Activated naive CD4-positive, alpha-beta T cell treated with anti-CD3 and anti-CD28 coated beads, Interleukin-2, amount 10 ng/mL, durations not matched to agents 7 days and 5 days (primary cell): Measurements from ENCODE around the gene EHD2.
A peak's percentile ranks its signal among the peaks of the same experiment; 100 is the strongest.
"Not testable (repeated sequence)": the region's sequence is repeated elsewhere in the genome, so short reads cannot be mapped to it uniquely, and the experiment has no call there.

ENCODE experiments used
- CTCF ChIA-PET: fragments of 350-600 bp; sonication (Branson Sonifier 250); formaldehyde crosslinking; loops from one replicate; lab custom pipeline; 2021; ENCODE audit warnings: antibody characterized with exemption; lab: Charles Lee
- DNase-seq: peaks from one replicate; pipeline ENCODE4 v3.0.0-alpha.2; 2020
- H3K27ac Mint-ChIP-seq: one replicate; pipeline ENCODE4 v1.8.0; 2021; ENCODE audit warnings: mild to moderate bottlenecking, moderate library complexity, mixed read lengths
- H3K27me3 Mint-ChIP-seq: one replicate; pipeline ENCODE4 v1.8.0; 2021; ENCODE audit warnings: mild to moderate bottlenecking, mixed read lengths
- H3K36me3 Mint-ChIP-seq: one replicate; pipeline ENCODE4 v1.8.0; 2021; ENCODE audit warnings: mixed read lengths
- H3K4me1 Mint-ChIP-seq: one replicate; pipeline ENCODE4 v1.8.0; 2021; ENCODE audit warnings: mixed read lengths
- H3K4me3 Mint-ChIP-seq: one replicate; pipeline ENCODE4 v1.8.0; 2021; ENCODE audit warnings: mild to moderate bottlenecking, moderate library complexity, mixed read lengths
- H3K9me3 Mint-ChIP-seq: one replicate; pipeline ENCODE4 v1.8.0; 2021; ENCODE audit warnings: mixed read lengths

EHD2 gene

GRCh38 chr19:47755065-47755761 is 42.0 kb downstream of the EHD2 start:
- Mint-ChIP-seq H3K4me1 (peaks cover 24% of the 10 kb centered on the region), H3K4me3 (no peak overlapping the region), H3K27ac (no peak overlapping the region), H3K9me3 (no peaks in the 10 kb centered on the region), H3K27me3 (no peaks in the 10 kb centered on the region), H3K36me3 (peaks cover 46% of the 10 kb centered on the region)
- DNase-seq = no peak
- CTCF ChIA-PET = no interaction called here

GRCh38 chr19:47755762-47756626 is 42.8 kb downstream of the EHD2 start:
- Mint-ChIP-seq H3K27me3 (no peaks in the 10 kb centered on the region), H3K9me3 (no peaks in the 10 kb centered on the region), H3K4me1 (peaks cover 19% of the 10 kb centered on the region), H3K27ac (no peak overlapping the region), H3K36me3 (peaks cover 48% of the 10 kb centered on the region), H3K4me3 (no peak overlapping the region)
- CTCF ChIA-PET = interaction anchor here (1.2 kb wide), 1 partner anchor 12 kb away, joined by 4 read pairs; no protein-coding TSS in a partner anchor
- no peak for DNase-seq

- no peak overlapping the region for H3K27ac Mint-ChIP-seq
- no peaks in the 10 kb centered on the region for H3K9me3 Mint-ChIP-seq
- H3K4me3 Mint-ChIP-seq = no peak overlapping the region
- peaks cover 45% of the 10 kb centered on the region for H3K36me3 Mint-ChIP-seq
- CTCF ChIA-PET = interaction anchor here (1.2 kb wide), 1 partner anchor 11 kb away, joined by 4 read pairs; no protein-coding TSS in a partner anchor
- no peaks in the 10 kb centered on the region for H3K27me3 Mint-ChIP-seq
- peaks cover 18% of the 10 kb centered on the region for H3K4me1 Mint-ChIP-seq
- DNase-seq = no peak
Measured at GRCh38 chr19:47756627-47756929, 43.4 kb downstream of the EHD2 start.

DNA sequence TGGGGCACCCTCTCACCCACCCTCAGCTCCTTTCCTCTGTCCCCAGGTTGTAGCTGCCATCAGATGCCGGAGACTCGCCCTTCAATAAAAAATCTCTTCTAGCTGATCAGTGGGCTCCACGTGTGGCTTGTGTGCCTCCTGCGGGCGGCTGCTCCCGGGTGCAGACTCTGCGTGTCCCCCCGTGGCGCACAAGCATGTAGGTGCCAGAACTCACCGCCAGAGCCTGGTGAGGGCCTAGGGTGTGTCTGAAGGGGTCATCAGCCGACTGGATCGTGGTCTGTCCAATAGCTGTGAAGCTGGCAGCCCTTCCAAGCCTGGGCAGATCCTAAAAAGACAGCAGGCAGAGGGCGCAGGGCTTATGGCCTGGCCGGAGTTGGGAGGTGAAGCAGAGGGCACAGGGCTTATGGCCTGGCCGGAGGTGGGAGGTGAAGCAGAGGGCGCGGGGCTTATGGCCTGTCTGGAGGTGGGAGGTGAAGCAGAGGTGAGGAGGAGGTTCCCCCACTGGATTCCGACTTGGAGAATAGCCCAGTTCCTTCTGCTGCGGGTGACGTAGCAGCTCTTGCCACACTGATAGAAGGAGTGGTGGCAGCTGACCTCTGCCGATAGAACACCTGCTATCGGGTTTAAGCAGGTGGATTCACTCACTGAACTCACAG is 43.9 kb downstream of the EHD2 start:
- H3K9me3 Mint-ChIP-seq = no peaks in the 10 kb centered on the region
- no peaks in the 10 kb centered on the region for H3K27me3 Mint-ChIP-seq
- peaks cover 16% of the 10 kb centered on the region for H3K4me1 Mint-ChIP-seq
- H3K27ac Mint-ChIP-seq = peak overlapping the region; percentile 62
- no peak for DNase-seq
- no peak overlapping the region for H3K4me3 Mint-ChIP-seq
- CTCF ChIA-PET = interaction anchor here (1.2 kb wide), 1 partner anchor 10 kb away, joined by 4 read pairs; no protein-coding TSS in a partner anchor
- peaks cover 42% of the 10 kb centered on the region for H3K36me3 Mint-ChIP-seq

DNA sequence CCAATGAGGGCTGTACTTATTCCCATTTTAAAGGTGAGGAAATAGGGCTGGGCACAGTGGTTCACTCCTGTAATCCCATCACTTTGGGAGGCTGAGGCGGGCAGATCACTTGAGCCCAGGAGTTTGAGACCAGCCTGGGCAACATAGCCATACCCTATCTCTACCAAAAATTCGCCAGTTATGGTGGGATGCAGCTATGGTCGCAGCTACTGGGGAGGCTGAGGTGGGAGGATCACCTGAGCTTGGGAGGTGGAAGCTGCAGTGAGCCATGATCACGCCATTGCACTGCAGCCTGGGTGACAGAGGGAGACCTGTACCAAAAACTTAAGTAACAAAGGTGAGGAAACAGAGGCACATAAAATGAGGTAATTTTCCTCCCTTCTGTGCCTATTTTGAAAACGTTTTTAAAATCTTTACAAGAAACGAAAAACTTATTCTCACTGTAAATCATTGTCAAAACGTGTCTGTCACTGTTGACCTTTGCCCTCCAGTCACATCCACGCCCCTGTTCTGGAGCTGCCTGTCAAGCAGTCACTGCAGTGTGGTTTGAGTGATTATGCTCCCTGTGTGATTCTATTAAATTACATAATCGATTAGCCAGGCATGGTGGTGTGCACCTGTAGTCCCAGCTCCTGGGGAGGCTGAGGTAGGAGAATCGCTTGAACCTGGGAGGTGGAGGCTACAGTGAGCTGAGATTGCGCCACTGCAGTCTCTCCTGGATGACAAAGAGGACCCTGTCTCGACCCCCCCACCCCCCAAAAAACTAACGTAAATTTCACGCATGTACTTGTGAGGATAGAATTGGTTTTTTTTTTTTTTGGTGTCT is 44.6 kb downstream of the EHD2 start:
- Mint-ChIP-seq H3K27ac (peak overlapping the region; percentile 19), H3K27me3 (no peaks in the 10 kb centered on the region), H3K9me3 (no peaks in the 10 kb centered on the region), H3K36me3 (peaks cover 39% of the 10 kb centered on the region), H3K4me1 (peaks cover 9% of the 10 kb centered on the region), H3K4me3 (no peak overlapping the region)
- CTCF ChIA-PET = interaction anchor here (1.1 kb wide), 1 partner anchor 51 kb away, joined by 3 read pairs; no protein-coding TSS in a partner anchor
- no peak for DNase-seq

- H3K4me3 Mint-ChIP-seq = no peak overlapping the region
Measured at GRCh38 chr19:47758443-47758804, 45.2 kb downstream of the EHD2 start.

GRCh38 chr19:47760632-47760999 is 47.4 kb downstream of the EHD2 start:
- CTCF ChIA-PET = no interaction called here
- Mint-ChIP-seq H3K9me3 (no peaks in the 10 kb centered on the region), H3K4me1 (peaks cover 2% of the 10 kb centered on the region), H3K27ac (no peak overlapping the region), H3K4me3 (no peak overlapping the region), H3K36me3 (peaks cover 26% of the 10 kb centered on the region), H3K27me3 (no peaks in the 10 kb centered on the region)
- no peak for DNase-seq

More at GRCh38 chr19:47758443-47758804, 45.2 kb downstream of the EHD2 start:
- Mint-ChIP-seq H3K36me3 (peaks cover 33% of the 10 kb centered on the region), H3K27ac (peak overlapping the region; percentile 49), H3K27me3 (no peaks in the 10 kb centered on the region), H3K9me3 (no peaks in the 10 kb centered on the region), H3K4me1 (peaks cover 3% of the 10 kb centered on the region)
- CTCF ChIA-PET = interaction anchor here (1.1 kb wide), 1 partner anchor 51 kb away, joined by 3 read pairs; no protein-coding TSS in a partner anchor
- no peak for DNase-seq

- no peaks in the 10 kb centered on the region for H3K9me3 Mint-ChIP-seq
- CTCF ChIA-PET = no interaction called here
- H3K4me3 Mint-ChIP-seq = no peak overlapping the region
- peaks cover 2% of the 10 kb centered on the region for H3K4me1 Mint-ChIP-seq
- H3K27ac Mint-ChIP-seq = no peak overlapping the region
- DNase-seq = no peak
- H3K27me3 Mint-ChIP-seq = peaks cover 6% of the 10 kb centered on the region
- peaks cover 23% of the 10 kb centered on the region for H3K36me3 Mint-ChIP-seq
Measured at GRCh38 chr19:47761566-47761965, 48.3 kb downstream of the EHD2 start.

- Mint-ChIP-seq H3K4me1 (peaks cover 2% of the 10 kb centered on the region), H3K4me3 (no peak overlapping the region), H3K27ac (no peak overlapping the region), H3K36me3 (peaks cover 17% of the 10 kb centered on the region), H3K27me3 (peaks cover 11% of the 10 kb centered on the region), H3K9me3 (no peaks in the 10 kb centered on the region)
- CTCF ChIA-PET = no interaction called here
- no peak for DNase-seq
Measured at GRCh38 chr19:47762151-47762550, 48.9 kb downstream of the EHD2 start.

DNA sequence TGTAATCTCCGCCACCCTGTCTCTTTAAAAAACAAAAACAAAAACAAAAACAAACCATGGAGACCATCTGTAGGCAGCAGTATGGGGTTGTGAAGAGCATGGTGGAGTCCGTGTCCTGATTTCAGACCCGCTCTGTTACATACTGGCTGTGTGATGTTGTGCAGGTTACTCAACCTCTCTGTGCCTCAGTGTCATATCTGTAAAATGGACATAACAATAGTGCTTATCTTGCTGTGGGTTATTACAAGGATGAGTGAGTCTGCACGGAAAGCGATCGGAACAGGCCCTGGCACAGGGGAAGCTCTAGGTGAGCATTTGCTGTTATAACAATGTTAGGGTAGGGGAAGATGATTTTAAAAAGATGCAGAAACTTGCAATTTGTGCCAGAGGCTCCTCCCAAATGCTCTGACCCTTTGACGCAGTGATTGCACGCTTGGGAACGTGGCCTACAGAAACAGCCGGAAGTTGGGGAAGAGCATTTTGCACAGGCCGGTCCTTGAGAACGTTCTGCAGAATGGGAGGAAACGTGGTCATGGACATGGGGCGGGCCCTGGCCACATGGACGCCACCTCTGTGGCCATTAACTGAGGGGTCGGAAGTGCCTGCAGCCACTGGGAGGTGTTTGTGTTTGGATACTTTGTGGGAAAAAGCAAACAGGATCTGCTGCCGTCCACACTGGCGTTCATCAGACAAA is 49.5 kb downstream of the EHD2 start:
- Mint-ChIP-seq H3K27me3 (peaks cover 11% of the 10 kb centered on the region), H3K9me3 (no peaks in the 10 kb centered on the region), H3K4me1 (peaks cover 2% of the 10 kb centered on the region), H3K36me3 (peaks cover 11% of the 10 kb centered on the region), H3K27ac (no peak overlapping the region), H3K4me3 (no peak overlapping the region)
- CTCF ChIA-PET = no interaction called here
- no peak for DNase-seq

DNA sequence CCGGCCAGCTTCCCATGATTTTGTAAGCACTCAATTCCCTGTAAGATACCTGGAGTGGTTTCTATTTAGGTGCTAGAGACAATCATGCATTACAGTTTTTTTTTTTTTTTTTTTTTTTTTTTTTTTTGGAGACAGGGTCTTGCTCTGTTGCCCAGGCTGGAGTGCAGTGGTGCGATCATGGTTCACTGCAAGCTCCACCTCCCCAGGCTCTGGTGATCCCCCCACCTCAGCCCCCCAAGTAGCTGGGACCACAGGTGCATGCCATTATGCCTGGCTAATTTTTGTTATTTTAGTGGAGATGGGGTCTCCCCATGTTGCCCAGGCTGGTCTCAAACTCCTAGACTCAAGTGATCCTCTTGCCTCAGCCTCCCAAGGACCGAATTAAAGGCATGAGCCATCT is 51.5 kb downstream of the EHD2 start:
- not testable (repeated sequence) for H3K36me3 Mint-ChIP-seq, DNase-seq, H3K27ac Mint-ChIP-seq, H3K4me3 Mint-ChIP-seq, H3K4me1 Mint-ChIP-seq, H3K9me3 Mint-ChIP-seq
- CTCF ChIA-PET = interaction anchor here (1.3 kb wide), 1 partner anchor 25 kb away, joined by 5 read pairs; no protein-coding TSS in a partner anchor
- peaks cover 19% of the 10 kb centered on the region for H3K27me3 Mint-ChIP-seq

- H3K4me1 Mint-ChIP-seq = peaks cover 5% of the 10 kb centered on the region
- CTCF ChIA-PET = interaction anchor here (0.6 to 2.3 kb wide), 3 partner anchors 22 to 488 kb away, joined by 3 to 10 read pairs (median 5); no protein-coding TSS in a partner anchor
- H3K4me3 Mint-ChIP-seq = no peak overlapping the region
- no peak overlapping the region for H3K27ac Mint-ChIP-seq
- no peaks in the 10 kb centered on the region for H3K36me3 Mint-ChIP-seq
- H3K9me3 Mint-ChIP-seq = no peaks in the 10 kb centered on the region
- H3K27me3 Mint-ChIP-seq = peaks cover 19% of the 10 kb centered on the region
- peak; percentile 59 for DNase-seq
Measured at GRCh38 chr19:47765523-47766358, 52.5 kb downstream of the EHD2 start.

- no peak for DNase-seq
- Mint-ChIP-seq H3K4me3 (no peak overlapping the region), H3K27me3 (peaks cover 19% of the 10 kb centered on the region), H3K4me1 (peaks cover 5% of the 10 kb centered on the region), H3K9me3 (no peaks in the 10 kb centered on the region), H3K36me3 (no peaks in the 10 kb centered on the region), H3K27ac (no peak overlapping the region)
- CTCF ChIA-PET = interaction anchor here (2.3 kb wide), 1 partner anchor 21 kb away, joined by 10 read pairs; no protein-coding TSS in a partner anchor
Measured at GRCh38 chr19:47766359-47766620, 53.1 kb downstream of the EHD2 start.
